Activated naive CD4-positive, alpha-beta T cell treated with anti-CD3 and anti-CD28 coated beads, Interleukin-2, amount 10 ng/mL, durations not matched to agents 5 hours and 36 hours (primary cell): ENCODE data around the gene PPHLN1. TPM values are rescaled to one million over a fixed set of nuclear protein-coding genes. Genes with fewer than 3 reads are reported as not detected.

ENCODE experiments used
- microRNA-seq: library from miRNA; unstranded; fragments of <30 nt; microRNA quantifications from one replicate; pipeline ENCODE4 v1.2.0, GENCODE V29; 2022; ENCODE audit warnings: borderline microRNAs expressed, borderline replicate concordance
- total RNA-seq, 2 experiments: library from RNA; stranded (reverse); gene quantifications; one replicate each; pipeline ENCODE4 v1.2.3, GENCODE V29; 2021

Gene PPHLN1, protein sequence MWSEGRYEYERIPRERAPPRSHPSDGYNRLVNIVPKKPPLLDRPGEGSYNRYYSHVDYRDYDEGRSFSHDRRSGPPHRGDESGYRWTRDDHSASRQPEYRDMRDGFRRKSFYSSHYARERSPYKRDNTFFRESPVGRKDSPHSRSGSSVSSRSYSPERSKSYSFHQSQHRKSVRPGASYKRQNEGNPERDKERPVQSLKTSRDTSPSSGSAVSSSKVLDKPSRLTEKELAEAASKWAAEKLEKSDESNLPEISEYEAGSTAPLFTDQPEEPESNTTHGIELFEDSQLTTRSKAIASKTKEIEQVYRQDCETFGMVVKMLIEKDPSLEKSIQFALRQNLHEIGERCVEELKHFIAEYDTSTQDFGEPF
- 10 to 100 TPM; 79.9 to 83.7 TPM for total RNA-seq

DNA sequence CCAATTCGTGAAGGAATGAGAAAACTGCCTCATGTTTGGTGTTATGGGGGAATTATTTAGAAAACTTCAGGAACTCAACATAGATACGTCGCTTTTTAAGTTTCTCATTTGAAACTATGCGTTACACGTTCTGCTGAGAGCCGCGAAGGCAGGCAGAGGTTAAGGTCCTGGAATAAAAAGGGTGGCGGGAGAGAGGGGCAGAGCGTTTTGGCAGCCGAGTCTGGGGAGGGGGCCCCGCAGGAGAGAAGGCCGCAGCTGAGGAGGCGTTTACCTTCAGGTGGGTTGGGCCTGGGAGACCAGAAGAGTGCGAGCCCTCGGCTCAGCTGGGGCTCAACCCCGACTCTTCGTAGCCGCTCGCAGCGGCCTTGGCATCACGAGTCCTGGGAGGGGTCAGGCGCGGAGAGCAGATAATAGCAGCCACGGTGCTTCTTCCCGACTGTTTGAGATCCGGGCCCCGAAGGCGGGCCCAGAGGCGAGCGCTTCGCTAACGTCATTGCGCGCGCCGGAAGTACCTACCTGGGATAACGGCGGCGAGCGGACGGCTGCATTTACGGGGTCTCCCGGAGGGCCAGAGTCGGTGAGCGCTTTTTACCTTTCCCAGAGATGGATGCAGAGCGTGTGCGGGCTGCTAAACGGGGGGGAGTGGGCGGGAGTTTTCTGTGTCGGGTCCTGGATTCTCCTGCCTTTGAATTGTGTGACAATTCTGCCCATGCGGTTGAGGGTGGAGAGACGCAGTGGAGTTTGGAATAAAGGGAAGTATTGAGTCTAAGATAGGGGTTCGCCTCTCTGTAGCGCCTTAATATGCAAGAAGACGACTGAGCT lies at the start of gene PPHLN1, which contains the start of gene ZCRB1:
Gene PPHLN1 (plus strand): TSS at position 515 of the 822 bp plus-strand sequence. CDS start 9,736 bp downstream, outside the sequence.
Gene ZCRB1 (minus strand): TSS at position 442 of the 822 bp plus-strand sequence. CDS start 1,992 bp downstream, outside the sequence.

Small RNA genes within 50 kb of the gene (microRNA-seq; reads per million reads assigned to microRNA genes)
- not detected for gene MIR7851

Other genes with a start within 250 kb of the PPHLN1 start
- 1 to 10 TPM; 7.3 to 8.0 TPM for gene GXYLT1, start 181.3 kb upstream of the PPHLN1 start, total RNA-seq
- 10 to 100 TPM; 38.1 to 40.3 TPM for gene YAF2, start 87.9 kb upstream of the PPHLN1 start, total RNA-seq
- gene ZCRB1, start 73 bp upstream of the PPHLN1 start, total RNA-seq, result 10 to 100 TPM; 36.4 to 36.8 TPM